Endodermal cell (in vitro differentiated cells): Measurements from ENCODE around the gene FAM120AOS. TPM values are rescaled to one million over a fixed set of nuclear protein-coding genes. Genes with fewer than 3 reads are reported as not detected.

Source experiments
- DNase-seq: peaks from one replicate; pipeline ENCODE4 v3.0.0-alpha.2; 2017
- H3K27ac ChIP-seq: 2 replicates; pipeline ENCODE4 v1.5.1; 2013; ENCODE audit warnings: mild to moderate bottlenecking, low read depth, low read length, moderate library complexity
- H3K27me3 ChIP-seq: 2 replicates; pipeline ENCODE4 v1.6.1; 2013; ENCODE audit warnings: mild to moderate bottlenecking, low read length, moderate library complexity; ENCODE audit not compliant: insufficient read depth, control insufficient read depth, poor library complexity, severe bottlenecking
- H3K36me3 ChIP-seq: 2 replicates; pipeline ENCODE4 v1.7.0; 2013; ENCODE audit warnings: mild to moderate bottlenecking, low read length, moderate library complexity; ENCODE audit not compliant: control insufficient read depth, insufficient read depth
- H3K4me1 ChIP-seq: one replicate; pipeline ENCODE4 v1.7.0; 2013; ENCODE audit warnings: low read length; ENCODE audit not compliant: control insufficient read depth, insufficient read depth
- H3K4me3 ChIP-seq: 2 replicates; pipeline ENCODE4 v1.5.1; 2013; ENCODE audit warnings: mild to moderate bottlenecking, low read length, moderate library complexity
- H3K9ac ChIP-seq: 2 replicates; pipeline ENCODE4 v1.6.1; 2013; ENCODE audit warnings: mild to moderate bottlenecking, low read length, moderate library complexity; ENCODE audit not compliant: poor library complexity, severe bottlenecking; ENCODE audit errors: extremely low read depth
- H3K9me3 ChIP-seq: 2 replicates; pipeline ENCODE4 v1.6.1; 2013; ENCODE audit warnings: mild to moderate bottlenecking, low read length, moderate library complexity; ENCODE audit not compliant: control insufficient read depth
- H3K27ac Mint-ChIP-seq: 2 replicates; pipeline ENCODE4 v1.8.0; 2020; ENCODE audit warnings: mixed read lengths
- H3K27me3 Mint-ChIP-seq: 2 replicates; pipeline ENCODE4 v1.8.0; 2021; ENCODE audit warnings: mild to moderate bottlenecking, mixed read lengths; ENCODE audit not compliant: insufficient read depth
- H3K36me3 Mint-ChIP-seq: 2 replicates; pipeline ENCODE4 v1.8.0; 2020; ENCODE audit warnings: low read depth, mixed read lengths
- H3K4me1 Mint-ChIP-seq: 2 replicates; pipeline ENCODE4 v1.8.0; 2020; ENCODE audit warnings: mixed read lengths
- H3K4me3 Mint-ChIP-seq: 2 replicates; pipeline ENCODE4 v1.8.0; 2020; ENCODE audit warnings: mild to moderate bottlenecking, moderate library complexity, mixed read lengths
- H3K9me3 Mint-ChIP-seq: 2 replicates; pipeline ENCODE4 v1.8.0; 2020; ENCODE audit warnings: mild to moderate bottlenecking, mixed read lengths
- WGBS, 2 experiments: methylation state at CpG; one replicate each; pipeline versions ENCODE4 v1.1.5 to v1.1.7; 2013; ENCODE audit warnings: missing lambda C conversion rate in 2 of 2, mixed read lengths in 1 of 2; ENCODE audit not compliant: insufficient coverage in 1 of 2, insufficient read length in 1 of 2; 5-methylcytosine and 5-hydroxymethylcytosine counted together
- total RNA-seq, 2 donors: library from RNA; stranded (reverse); fragmentation: NEBNext Ultra II Directional in 1 of 2; extraction: Animal tissue kit (Norgen Biotek cat#: 25700) in 1 of 2; gene quantifications; 2 replicates in 1 of 2; 3 replicates in 1 of 2; pipeline ENCODE4 v1.2.1, GENCODE V29; 2021
- TF ChIP-seq, protein P1 (sequence below): fragments of 200-600 bp; sonication (generic); conservative IDR thresholded peaks from 2 replicates; pipeline ENCODE4 v1.5.0; 2021; ENCODE audit warnings: antibody characterized with exemption, mild to moderate bottlenecking

FAM120AOS gene
- total RNA-seq, 2 donors from 2014 or later: 44.9 to 47.0 TPM

DNA sequence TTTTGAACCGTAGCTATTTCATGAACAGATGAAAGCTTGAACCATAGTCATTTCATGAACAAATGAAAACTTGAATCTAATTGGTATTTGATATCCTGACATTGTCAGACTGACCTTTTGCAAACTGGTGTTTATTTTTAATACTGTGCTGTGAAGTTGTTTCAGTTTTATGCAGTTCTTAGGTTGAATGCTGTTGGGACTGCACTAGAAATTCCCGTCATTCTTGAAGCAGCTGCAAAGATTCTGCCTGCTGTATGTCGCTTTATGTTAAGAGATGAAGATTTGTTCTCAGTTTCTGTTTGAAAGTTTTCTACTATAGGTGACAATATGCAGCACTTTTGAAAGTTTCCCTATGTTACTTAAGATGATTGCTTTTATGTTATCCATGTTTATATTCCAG, 22.5 kb upstream of the FAM120AOS start:
- Histone ChIP-seq H3K4me3 (no peak overlapping the region), H3K9ac (no peak overlapping the region), H3K27ac (no peak overlapping the region), H3K9me3 (no peaks in the 10 kb centered on the region), H3K36me3 (peaks cover 73% of the 10 kb centered on the region), H3K27me3 (no peaks in the 10 kb centered on the region), H3K4me1 (no peaks in the 10 kb centered on the region)
- no peak for DNase-seq
- no peaks in the 10 kb centered on the region for H3K9me3 Mint-ChIP-seq
- no peak overlapping the region for H3K4me3 Mint-ChIP-seq
- no peak overlapping the region for H3K27ac Mint-ChIP-seq
- WGBS, 2 experiments: 90 to 100% methylated on average over 3 of the region's 3 CpGs
- TF ChIP-seq, protein P1, sequence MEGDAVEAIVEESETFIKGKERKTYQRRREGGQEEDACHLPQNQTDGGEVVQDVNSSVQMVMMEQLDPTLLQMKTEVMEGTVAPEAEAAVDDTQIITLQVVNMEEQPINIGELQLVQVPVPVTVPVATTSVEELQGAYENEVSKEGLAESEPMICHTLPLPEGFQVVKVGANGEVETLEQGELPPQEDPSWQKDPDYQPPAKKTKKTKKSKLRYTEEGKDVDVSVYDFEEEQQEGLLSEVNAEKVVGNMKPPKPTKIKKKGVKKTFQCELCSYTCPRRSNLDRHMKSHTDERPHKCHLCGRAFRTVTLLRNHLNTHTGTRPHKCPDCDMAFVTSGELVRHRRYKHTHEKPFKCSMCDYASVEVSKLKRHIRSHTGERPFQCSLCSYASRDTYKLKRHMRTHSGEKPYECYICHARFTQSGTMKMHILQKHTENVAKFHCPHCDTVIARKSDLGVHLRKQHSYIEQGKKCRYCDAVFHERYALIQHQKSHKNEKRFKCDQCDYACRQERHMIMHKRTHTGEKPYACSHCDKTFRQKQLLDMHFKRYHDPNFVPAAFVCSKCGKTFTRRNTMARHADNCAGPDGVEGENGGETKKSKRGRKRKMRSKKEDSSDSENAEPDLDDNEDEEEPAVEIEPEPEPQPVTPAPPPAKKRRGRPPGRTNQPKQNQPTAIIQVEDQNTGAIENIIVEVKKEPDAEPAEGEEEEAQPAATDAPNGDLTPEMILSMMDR: no peak
- no peaks in the 10 kb centered on the region for H3K27me3 Mint-ChIP-seq
- peaks cover 9% of the 10 kb centered on the region for H3K4me1 Mint-ChIP-seq
- H3K36me3 Mint-ChIP-seq: peaks cover 52% of the 10 kb centered on the region

GRCh38 chr9:93475108-93475507, 21.7 kb upstream of the FAM120AOS start:
- H3K27ac Mint-ChIP-seq: no peak overlapping the region
- no peaks in the 10 kb centered on the region for H3K4me1 ChIP-seq
- no peak for DNase-seq
- no peak overlapping the region for H3K27ac ChIP-seq
- no peaks in the 10 kb centered on the region for H3K27me3 ChIP-seq
- no peaks in the 10 kb centered on the region for H3K27me3 Mint-ChIP-seq
- no peak overlapping the region for H3K4me3 ChIP-seq
- peaks cover 76% of the 10 kb centered on the region for H3K36me3 ChIP-seq
- H3K9ac ChIP-seq: no peak overlapping the region
- peaks cover 11% of the 10 kb centered on the region for H3K4me1 Mint-ChIP-seq
- no peaks in the 10 kb centered on the region for H3K9me3 Mint-ChIP-seq
- TF ChIP-seq, protein P1: no peak
- WGBS, 2 experiments: 87 to 100% methylated on average over 3 of the region's 3 CpGs
- H3K36me3 Mint-ChIP-seq: peaks cover 54% of the 10 kb centered on the region
- H3K9me3 ChIP-seq: no peaks in the 10 kb centered on the region
- H3K4me3 Mint-ChIP-seq: no peak overlapping the region

DNA sequence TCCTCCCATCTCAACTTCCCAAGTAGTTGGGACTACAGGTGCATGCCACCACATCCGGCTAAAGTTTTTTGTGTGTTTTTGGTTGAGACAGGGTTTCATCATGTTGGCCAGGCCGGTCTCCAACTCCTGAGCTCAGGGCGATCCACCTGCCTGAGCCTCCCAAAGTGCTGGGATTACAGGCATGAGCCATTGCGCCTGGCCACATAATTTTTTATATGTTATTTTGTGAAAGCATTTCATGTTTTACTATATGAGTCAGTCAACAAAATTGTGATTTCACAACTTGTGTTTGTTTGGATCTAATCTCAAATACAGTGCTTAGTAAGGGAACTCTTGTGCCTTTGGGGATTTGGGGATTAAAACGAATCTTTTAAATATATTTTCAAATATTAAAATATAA, 20.0 kb upstream of the FAM120AOS start:
- peaks cover 51% of the 10 kb centered on the region for H3K36me3 Mint-ChIP-seq
- no peak for DNase-seq
- Histone ChIP-seq H3K9me3 (no peaks in the 10 kb centered on the region), H3K9ac (no peak overlapping the region), H3K36me3 (peaks cover 64% of the 10 kb centered on the region), H3K27me3 (no peaks in the 10 kb centered on the region), H3K4me3 (no peak overlapping the region), H3K4me1 (peaks cover 5% of the 10 kb centered on the region), H3K27ac (no peak overlapping the region)
- WGBS, 2 experiments: 95 to 100% methylated on average over 2 to 4 of the region's 5 CpGs
- peaks cover 17% of the 10 kb centered on the region for H3K4me1 Mint-ChIP-seq
- TF ChIP-seq, protein P1: no peak
- no peaks in the 10 kb centered on the region for H3K27me3 Mint-ChIP-seq
- no peaks in the 10 kb centered on the region for H3K9me3 Mint-ChIP-seq
- H3K27ac Mint-ChIP-seq: no peak overlapping the region
- H3K4me3 Mint-ChIP-seq: no peak overlapping the region
